NCI-H1092 treated with DMSO at 0.1 percent for 48 hours (cell line): ENCODE data around the gene CRACR2B.

ENCODE experiments used
- DNase-seq: peaks from one replicate; lab custom pipeline; 2025; lab: John Stamatoyannopoulos, UW

The CRACR2B gene

DNA sequence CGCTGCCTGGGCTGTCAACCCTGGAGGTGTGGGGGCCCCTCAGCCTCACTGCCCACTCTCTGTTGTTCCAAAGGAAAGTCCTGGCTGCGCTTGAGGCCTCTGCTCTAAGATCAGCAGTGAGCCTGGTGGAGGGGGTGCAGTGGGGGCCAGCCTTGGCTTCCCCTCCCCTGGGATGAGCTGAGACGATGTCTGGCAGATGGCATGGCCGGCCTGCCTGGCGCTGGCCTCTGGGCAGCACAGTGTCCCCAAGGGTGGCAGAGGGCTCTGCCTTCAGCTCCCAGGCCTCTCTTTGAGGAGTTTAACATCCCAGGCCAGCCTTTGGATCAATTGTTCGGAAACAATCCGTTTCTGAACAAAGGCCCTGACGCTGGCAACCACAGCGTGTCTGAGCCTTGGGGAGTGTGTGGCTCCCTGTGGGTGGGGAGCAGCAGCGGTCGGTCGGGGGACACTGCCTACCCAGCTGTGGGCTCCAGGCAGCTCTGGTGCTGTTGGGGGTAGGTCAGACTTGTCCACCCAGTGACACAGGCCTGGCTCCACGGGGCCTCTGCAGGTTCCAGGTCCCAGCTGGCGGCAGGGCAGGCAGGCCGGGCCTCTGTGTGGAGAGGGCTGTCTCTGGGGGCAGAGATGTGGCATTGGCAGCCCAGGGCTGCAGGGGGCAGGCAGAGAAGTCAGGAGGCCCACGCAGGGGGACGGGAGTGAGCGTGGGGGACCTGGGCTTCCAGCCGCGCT lies 27.0 kb downstream of the CRACR2B start:
- DNase-seq: no peak

DNA sequence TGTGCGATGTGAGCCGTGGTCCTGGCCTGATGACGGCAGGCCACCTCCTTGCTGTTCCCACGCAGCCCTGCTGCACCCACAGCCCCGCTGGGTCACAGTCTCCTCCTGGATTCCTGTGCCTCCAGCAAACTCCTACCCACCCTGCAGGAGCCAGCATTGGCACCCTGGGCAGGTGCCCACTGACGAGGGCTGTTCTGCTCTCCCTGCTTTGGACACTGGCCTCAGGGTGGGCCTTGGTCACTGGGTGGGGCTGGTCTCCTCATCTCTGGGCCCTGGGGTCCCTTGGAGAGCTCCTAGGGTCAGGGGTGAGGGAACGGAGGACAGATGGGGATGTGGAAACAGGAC lies 27.6 kb downstream of the CRACR2B start:
- DNase-seq: no peak

DNA sequence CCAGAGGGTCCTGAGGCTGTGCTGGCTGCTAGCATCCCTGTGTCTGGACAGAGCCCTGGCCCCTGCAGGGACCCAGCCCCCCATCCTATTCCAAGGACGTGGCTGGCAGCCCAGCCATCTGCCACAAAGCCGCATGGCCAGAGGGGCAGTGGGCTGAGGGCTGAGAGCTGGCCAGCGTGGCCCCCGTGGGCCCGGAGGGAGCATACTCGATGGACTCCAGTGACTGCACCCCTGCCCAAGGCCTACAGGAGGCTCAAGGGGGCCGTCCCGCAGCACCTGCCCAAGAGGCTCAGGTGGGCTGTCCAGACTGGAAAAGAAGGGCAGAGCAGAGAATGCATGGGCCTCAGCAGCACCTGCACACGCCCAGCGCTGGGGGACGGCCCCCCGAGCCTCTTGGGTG lies 28.1 kb downstream of the CRACR2B start:
- no peak for DNase-seq

DNA sequence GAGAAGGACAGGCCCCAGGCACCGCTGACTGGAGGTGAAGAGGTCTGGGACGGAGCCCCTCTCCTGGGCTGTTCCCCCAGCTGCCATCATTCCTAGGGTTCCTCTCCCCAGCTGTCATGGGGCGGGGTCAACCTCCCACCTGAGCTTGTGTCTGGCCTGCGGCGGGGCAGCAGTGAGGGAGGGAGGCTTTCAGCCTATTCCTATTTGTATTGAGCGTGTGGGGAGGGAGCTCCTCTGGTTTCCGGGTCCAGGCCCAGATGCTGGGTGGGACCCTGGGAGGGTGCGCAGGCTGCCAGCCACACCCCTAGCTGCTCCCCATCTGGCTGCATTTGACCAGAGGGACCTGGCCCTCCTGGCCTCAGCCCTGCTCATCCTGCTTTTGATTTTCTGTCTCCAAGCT lies 28.7 kb downstream of the CRACR2B start:
- DNase-seq: no peak

DNA sequence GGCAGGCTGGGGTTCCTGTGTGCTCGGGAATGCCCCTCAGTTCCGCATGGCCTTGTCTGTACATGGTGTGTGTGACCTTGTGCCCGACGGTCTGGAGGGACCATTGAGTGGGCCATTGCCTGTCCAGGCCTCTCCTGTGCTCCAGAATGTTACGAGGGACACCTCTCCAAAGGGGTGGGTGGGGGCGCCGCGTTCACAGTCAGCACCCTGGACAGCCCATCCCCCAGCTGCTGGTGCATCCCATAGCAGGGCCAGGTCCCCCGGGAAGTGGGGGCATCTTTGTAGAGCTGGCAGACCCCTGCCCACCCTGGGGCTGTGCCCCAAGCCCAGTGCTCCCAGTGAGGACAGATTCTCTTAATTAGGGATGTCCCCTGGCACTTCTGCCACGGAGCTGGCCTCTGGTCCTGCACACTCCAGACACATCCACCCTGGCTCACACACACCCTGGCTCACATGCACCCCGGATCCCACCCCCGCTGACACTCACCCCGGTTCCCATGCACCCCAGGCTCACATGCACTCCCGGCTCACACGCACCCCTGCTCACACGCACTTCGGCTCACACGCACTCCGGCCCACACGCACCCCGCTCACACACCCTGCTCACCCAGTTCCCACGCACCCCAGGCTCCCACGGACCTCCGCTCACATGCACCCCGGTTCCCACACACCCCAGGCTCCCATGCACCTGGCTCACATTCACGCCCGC lies 30.5 kb downstream of the CRACR2B start:
- DNase-seq: no peak

DNA sequence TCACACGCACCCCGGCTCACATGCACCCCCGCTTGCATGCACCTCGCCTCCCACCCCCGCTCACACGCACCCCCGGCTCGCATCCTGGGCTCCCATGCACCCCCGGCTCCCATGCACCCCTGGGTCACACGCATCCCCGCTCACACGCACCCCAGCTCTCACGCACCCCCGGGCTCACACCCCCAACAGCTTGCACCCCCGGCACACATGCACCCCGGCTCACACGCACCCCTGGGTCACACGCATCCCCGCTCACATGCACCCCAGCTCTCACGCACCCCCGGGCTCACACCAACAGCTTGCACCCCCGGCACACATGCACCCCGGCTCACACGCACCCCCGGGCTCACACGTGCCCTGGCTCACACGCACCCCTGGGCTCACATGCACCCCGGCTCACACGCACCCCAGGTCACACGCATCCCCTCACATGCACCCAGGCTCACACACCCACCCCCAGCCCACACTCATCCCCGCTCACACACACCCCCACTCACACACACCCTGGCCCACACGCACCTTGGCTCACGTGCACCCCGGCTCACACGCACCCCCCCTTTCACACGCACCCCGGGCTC lies 31.1 kb downstream of the CRACR2B start:
- DNase-seq: no peak

DNA sequence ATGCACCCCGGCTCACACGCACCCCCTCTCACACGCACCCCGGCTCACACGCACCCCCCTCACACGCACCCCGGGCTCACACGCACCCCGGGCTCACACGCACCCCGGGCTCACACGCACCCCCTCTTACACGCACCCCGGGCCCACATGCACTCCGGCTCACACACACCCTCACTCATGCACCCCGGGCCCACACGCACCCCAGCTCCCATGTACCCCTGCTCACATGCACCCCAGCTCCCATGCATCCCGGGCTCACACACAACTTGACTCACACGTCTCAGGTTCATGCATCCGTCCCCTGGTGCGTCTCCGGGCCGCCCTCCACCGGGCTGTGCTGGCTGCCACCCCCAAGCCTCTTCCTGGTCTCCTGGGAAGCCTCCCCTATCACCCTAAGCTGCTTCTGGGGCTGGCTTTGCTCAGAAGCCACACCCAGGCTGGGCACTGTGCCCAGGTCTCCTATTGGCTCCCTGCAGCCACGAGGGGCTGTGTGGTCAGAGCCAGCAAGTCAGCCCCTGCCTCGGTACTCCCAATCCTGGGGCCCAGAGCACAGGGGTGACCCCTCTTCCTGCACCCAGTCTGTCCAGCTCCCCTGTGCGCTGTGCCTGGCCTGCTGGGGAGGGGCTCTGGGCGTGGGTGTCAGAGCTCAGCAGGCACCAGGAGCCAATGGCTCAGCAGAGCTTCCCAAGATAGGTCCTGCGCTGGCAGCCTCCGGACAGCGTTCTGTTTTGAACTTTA lies 31.8 kb downstream of the CRACR2B start:
- DNase-seq: peak; percentile 85

DNA sequence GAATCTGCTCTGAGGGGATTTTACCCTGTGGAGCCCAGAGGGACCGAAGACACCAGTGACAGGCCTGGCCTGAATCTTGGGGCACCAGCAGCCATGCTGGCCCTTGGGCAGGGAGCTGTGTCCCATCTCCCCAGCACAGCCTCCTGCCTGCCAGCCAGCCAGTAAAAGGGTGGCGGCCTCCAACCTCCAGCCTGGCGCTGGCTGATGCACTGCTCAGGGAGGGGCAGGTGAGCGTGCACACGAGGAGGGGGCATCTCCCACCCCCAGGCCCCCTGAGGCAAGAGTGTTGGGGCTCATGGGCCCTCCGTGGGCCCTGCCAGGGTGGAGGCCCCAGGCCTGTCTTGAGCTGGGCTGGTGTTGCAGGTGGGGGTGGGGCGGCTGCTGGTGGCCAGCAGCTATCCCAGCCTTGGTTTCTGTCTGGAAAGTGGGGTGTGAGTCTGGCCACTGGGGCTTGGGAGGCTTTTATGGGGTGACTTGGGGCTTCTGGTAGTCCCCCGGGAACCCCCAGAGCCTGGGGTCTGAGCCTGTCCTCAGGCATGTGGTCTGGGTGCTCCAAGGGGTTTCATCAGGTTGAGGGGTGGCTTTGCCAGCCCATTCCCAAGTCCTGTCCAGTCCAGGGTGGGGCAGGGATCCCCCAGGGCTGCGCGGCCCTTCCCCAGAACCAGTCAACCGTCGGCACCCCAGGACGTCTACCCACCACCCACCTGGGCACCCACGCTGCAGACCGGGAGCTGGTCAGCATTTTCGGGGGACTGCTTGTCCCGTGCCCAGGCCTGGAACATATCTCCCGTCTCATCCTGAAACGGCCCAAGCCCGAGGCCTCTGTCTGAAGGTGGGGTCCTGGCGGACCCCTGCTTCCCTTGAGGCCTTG lies 32.8 kb downstream of the CRACR2B start:
- DNase-seq: no peak

DNA sequence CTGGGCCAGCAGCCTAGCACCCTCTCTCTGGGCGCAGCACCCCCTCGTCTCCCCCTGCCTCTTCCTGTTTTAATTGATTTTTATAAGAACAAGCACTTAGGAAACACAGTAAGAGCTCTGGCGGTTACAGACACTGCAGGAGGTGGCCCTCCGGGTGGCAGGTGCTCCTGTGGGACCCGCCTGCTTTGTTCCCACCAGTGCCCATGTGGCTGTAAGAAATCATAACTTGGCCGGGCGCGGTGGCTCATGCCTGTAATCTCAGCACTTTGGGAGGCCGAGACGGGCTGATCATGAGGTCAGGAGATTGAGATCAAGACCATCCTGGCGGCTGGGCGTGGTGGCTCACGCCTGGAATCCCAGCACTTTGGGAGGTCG lies 33.4 kb downstream of the CRACR2B start:
- peak; percentile 22 for DNase-seq

DNA sequence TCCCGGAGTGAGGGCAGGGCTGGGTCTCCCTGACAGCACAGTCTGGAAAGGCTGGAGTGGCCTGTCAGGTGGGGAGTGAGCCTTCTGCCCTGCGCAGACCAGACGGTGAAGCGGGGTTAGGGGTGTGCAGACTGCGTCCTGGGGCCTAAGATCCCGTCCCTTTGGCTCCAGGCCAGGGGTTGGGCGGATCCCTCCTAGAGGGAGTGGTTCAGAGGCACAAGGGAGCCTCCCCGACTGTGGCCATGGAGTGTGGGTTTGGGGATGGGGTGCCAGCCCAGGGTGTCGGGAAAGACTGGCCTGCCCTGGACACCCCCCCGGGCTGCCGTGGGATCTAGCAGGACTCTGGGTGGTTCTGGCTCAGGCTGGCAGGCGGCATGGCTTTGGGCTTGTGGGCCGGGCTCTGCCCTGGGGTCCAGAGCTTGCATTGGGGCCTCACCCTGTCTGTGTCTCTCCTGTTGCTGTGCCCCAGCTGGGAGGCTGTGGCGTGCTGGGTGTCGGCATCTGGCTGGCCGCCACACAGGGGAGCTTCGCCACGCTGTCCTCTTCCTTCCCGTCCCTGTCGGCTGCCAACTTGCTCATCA lies 34.5 kb downstream of the CRACR2B start:
- DNase-seq: no peak

DNA sequence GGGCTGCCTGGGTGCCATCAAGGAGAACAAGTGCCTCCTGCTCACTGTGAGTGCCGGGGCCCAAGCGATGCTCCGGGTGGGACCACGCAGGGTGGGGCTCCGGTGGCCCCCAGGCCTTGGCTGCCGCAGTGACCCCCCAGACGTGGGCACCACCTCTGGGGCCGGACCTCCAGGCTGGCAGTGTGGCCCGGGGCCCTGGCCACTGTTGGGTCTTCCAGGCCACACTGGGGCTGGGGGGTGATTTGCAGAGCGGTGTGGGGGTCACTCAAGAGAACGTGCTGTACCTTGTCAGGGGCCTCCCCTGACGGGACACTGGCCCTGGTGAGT lies 34.9 kb downstream of the CRACR2B start:
- DNase-seq: no peak

DNA sequence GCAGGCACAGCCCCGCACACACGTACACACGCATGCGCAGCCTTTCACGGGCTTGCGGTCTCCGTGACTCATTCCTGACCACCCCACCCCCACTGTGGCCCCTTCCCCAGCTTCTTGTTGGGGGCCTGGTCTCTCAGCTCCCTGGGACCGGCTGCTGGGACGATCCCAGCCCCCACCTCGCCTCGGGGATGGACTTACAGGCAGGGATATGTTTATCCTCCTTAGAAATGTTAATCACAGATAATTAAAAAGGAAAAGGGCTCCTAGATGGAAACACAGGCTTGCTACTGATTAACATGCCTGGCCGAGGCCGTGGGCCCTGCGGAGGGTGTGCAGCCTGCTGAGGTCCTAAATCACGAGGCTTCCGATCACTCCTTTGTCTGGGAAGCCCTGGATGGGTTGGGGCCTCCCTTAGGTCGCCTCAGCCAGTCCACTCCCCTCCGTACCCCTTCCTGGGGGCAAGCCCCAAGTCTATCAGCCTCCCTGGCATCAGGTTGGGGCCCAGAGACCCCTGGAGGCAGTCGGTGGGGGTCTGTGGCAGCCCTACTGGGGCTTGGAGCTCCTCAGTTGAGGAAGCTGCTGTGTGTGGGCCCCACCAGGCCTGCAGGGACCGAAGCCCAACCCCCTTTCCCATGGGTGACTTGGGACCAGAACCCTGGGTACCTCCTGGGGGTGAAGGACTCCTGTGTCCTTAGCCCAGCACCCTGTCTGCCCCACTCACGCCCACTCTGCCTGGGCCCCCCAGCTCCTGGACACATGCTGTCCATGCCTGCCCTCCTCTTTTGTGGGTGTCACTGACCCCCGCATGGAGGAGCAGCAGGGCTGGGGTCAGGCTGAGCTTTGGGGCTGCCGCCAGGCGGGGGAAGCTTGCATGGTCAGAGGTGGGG lies 35.5 kb downstream of the CRACR2B start:
- DNase-seq: no peak

DNA sequence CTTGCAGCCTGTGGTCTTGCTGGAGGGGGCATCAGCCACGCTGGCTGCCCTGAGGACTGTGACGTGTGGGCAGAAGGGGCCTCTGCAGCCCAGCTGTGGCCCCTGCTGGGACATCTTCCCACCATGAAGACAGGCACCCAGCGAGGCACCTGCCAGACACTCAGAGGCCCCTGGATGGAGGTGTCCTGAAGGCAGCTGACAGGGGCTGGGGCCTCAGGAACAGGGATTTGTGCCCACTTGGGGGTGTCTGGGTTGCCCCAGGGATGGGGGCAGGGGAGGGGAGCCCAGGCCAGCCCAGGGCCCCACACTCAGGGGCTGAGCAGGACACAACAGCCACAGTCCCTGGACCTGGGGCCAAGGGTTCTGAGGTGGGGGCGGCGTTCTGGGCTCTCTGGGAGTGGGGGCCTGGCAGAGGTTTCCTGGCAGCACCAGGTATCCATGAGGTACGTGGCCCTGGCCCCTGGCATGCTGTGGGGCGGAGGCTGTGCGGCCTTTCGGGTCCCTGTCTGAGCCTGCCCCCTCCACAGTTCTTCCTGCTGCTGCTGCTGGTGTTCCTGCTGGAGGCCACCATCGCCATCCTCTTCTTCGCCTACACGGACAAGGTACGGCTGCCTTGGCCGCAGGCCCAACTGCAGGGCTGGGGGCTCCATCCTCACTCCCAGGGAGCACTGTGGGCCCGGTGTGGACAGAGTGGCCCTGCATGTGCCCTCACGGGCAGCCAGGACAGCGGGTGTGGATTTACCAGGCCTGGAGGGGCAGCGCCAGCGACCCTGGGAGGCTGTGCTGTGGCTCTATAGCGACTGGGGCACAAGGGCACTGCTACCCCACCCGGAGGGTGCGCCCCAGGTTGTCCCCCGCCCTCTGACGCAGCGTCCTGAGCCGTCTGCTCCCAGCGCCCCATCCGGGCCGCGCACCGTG lies 36.5 kb downstream of the CRACR2B start:
- DNase-seq: no peak

DNA sequence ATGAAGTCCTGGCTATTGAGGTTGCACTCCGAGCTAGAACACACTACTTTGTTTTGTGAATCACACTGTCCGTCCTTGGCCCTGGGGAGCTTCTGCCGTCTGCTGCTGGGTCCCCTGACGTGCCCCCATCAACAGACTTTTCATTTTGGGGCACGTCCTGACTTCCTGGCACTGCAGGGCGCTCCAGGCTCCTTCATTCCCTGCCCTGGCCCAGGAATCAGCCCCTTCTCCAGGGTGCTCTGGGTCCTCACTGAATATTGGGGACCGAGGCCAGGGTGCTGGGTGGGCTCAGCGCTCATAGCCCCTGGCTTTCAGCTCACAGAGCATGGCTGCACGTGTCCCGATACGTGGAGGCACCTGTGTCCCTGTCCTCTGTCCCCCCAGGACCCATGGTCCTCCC lies 37.2 kb downstream of the CRACR2B start:
- DNase-seq: no peak

DNA sequence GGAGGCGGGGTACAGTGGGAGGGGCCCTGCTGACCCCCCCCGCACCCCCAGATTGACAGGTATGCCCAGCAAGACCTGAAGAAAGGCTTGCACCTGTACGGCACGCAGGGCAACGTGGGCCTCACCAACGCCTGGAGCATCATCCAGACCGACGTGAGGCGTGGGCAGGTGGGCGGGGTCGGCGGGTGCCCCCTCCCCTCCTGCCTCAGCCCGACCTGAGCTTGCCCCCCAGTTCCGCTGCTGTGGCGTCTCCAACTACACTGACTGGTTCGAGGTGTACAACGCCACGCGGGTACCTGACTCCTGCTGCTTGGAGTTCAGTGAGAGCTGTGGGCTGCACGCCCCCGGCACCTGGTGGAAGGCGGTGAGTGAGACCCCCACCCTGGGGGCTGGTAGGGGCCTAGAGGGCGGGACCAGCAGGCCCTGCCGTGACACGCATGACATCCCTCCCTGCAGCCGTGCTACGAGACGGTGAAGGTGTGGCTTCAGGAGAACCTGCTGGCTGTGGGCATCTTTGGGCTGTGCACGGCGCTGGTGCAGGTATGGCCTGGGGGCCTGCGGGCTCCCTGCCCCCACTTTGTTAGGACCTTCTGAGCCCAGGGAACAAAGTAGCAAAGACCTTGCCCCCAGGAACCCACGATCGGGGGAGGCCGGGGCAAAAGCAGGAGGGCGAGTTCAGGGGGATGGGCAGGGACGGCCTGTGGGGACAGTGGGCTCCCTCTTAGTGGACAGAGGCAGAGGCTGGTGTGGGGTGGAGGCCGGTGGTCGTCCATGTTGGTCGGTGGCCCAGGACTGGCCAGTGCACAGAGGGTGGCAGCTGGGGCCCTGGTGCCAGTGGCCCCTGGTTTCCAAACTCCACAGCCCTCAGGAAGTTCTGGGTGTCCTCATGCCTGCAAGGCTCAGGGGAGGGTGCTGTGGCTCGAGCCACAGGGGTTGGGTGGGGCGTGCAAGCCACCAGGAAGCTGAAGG lies 38.0 kb downstream of the CRACR2B start:
- DNase-seq: no peak

DNA sequence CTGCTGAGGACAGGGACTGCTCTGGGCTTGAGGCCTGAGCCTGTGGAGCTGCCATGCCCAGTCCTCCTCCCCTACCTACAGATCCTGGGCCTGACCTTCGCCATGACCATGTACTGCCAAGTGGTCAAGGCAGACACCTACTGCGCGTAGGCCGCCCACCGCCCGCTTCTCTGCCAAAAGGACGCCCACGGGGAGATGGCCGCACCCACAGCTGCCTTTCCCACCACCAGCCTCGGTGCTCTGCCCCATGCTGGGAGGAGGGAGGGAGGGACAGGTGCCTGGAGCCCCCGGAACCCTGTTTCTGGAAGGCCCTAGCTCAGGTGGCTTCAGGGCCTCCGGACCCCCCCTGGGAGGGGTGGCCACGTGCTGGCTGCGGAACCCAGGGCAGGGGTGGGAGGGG lies 38.8 kb downstream of the CRACR2B start:
- DNase-seq: no peak

DNA sequence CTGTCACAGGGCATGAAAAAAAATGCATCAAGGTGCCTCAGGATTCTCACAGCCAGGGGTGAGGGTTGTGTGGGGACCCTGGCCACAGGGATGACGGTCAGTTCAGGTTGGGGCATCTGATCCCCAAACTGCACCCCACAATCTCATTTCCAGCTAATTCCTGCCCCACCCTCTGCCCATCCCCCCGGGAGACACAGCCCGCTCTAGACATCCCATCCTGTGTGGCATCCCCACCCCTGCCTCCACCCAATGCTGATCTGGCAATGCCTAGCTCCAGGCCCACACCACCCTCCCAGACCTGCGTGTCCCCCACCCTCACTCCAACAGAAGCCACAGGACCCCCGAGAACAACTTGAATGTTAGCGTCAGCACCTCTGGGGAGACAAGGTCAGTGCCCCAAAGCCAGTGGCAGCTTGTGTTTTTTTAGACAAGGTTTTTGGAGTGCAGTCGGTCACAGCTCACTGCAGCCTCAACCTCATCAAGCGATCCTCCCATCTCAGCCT lies 40.2 kb downstream of the CRACR2B start:
- no peak for DNase-seq

DNA sequence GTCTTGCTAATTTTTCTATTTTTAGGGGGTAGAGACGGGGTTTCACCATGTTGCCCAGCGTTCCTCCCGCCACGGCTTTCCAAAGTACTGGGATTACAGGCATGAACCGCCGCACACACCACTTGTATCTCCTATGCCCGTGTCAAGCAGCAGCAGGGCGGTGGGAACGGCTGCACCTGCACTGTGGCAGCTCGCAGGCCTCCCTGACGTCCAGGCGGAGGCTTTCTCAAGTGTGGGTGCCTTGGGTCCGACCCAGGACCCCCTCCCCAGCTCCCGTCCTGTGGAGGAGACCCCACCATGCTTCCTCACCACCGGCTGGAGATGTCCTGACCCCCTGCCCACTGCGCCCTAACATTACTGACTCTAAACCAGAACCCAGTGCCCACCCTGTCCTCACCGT lies 40.7 kb downstream of the CRACR2B start:
- DNase-seq: no peak
